ENCODE measurements around the gene SASS6.

- TF ChIP-seq POLR2AphosphoS5 (IDR thresholded peaks at IDR 0.05; ENCODE audit: borderline replicate concordance, low read depth, low read length) (no peak), EZH2 (IDR thresholded peaks at IDR 0.05) (no peak)
These were observed 82.6 kb downstream of the SASS6 start for GRCh38 chr1:100050139-100050538.
